ENCODE data around the gene METTL22.

Gene METTL22

GRCh38 chr16:8575399-8575798, 46.1 kb upstream of the METTL22 start:
- no peaks in the 10 kb centered on the region for H3K9me3 ChIP-seq (ENCODE audit: insufficient read depth, low read length)
- no peaks in the 10 kb centered on the region for H3K79me2 ChIP-seq (ENCODE audit: low read length)
- H3K27me3 ChIP-seq (ENCODE audit: low read depth, low read length), result peaks cover 13% of the 10 kb centered on the region; the same call in 1 of the 2 replicates
- no peak overlapping the region for H3K9ac ChIP-seq (ENCODE audit: low read length)
- no peaks in the 10 kb centered on the region for H3K4me1 ChIP-seq (ENCODE audit: low read length)
- no peaks in the 10 kb centered on the region for H3K36me3 ChIP-seq (replicated peaks; ENCODE audit: low read depth, low read length)
- no peak for TF ChIP-seq EZH2phosphoT487 (IDR thresholded peaks at IDR 0.05; ENCODE audit: low read depth)
- TF ChIP-seq CTCF (IDR thresholded peaks at IDR 0.05; ENCODE audit: low read depth, low read length), result no peak
- H4K20me1 ChIP-seq (ENCODE audit: insufficient read depth, low read length), result no peaks in the 10 kb centered on the region
- H3K4me2 ChIP-seq (ENCODE audit: low read length), result no peak overlapping the region
- H3K27ac ChIP-seq (ENCODE audit: low read length), result no peak overlapping the region
- no peak overlapping the region for H2AFZ ChIP-seq (ENCODE audit: low read depth, low read length)
- no peak overlapping the region for H3K4me3 ChIP-seq (ENCODE audit: low read length)

GRCh38 chr16:8576141-8577004, 45.1 kb upstream of the METTL22 start:
- H2AFZ ChIP-seq (ENCODE audit: low read depth, low read length), result no peak overlapping the region
- no peaks in the 10 kb centered on the region for H4K20me1 ChIP-seq (ENCODE audit: insufficient read depth, low read length)
- H3K36me3 ChIP-seq (replicated peaks; ENCODE audit: low read depth, low read length), result no peaks in the 10 kb centered on the region
- no peaks in the 10 kb centered on the region for H3K4me1 ChIP-seq (ENCODE audit: low read length)
- no peaks in the 10 kb centered on the region for H3K9me3 ChIP-seq (ENCODE audit: insufficient read depth, low read length)
- no peak overlapping the region for H3K4me2 ChIP-seq (ENCODE audit: low read length)
- TF ChIP-seq CTCF (IDR thresholded peaks at IDR 0.05; ENCODE audit: low read depth, low read length) (no peak), EZH2phosphoT487 (IDR thresholded peaks at IDR 0.05; ENCODE audit: low read depth) (no peak)
- peaks cover 13% of the 10 kb centered on the region; the same call in 1 of the 2 replicates for H3K27me3 ChIP-seq (ENCODE audit: low read depth, low read length)
- no peak overlapping the region for H3K27ac ChIP-seq (ENCODE audit: low read length)
- no peak overlapping the region for H3K9ac ChIP-seq (ENCODE audit: low read length)
- no peaks in the 10 kb centered on the region for H3K79me2 ChIP-seq (ENCODE audit: low read length)
- no peak overlapping the region for H3K4me3 ChIP-seq (ENCODE audit: low read length)

GRCh38 chr16:8577678-8578304, 43.7 kb upstream of the METTL22 start:
- Histone ChIP-seq H3K36me3 (replicated peaks; ENCODE audit: low read depth, low read length) (no peaks in the 10 kb centered on the region), H3K79me2 (ENCODE audit: low read length) (no peaks in the 10 kb centered on the region), H3K4me3 (ENCODE audit: low read length) (no peak overlapping the region), H3K9me3 (ENCODE audit: insufficient read depth, low read length) (no peaks in the 10 kb centered on the region), H3K27ac (ENCODE audit: low read length) (no peak overlapping the region), H2AFZ (ENCODE audit: low read depth, low read length) (no peak overlapping the region), H3K4me2 (ENCODE audit: low read length) (no peak overlapping the region), H3K4me1 (ENCODE audit: low read length) (peaks cover 5% of the 10 kb centered on the region), H4K20me1 (ENCODE audit: insufficient read depth, low read length) (no peaks in the 10 kb centered on the region), H3K9ac (ENCODE audit: low read length) (no peak overlapping the region), H3K27me3 (ENCODE audit: low read depth, low read length) (peaks cover 13% of the 10 kb centered on the region; the same call in 1 of the 2 replicates)
- TF ChIP-seq CTCF (IDR thresholded peaks at IDR 0.05; ENCODE audit: low read depth, low read length) (no peak), EZH2phosphoT487 (IDR thresholded peaks at IDR 0.05; ENCODE audit: low read depth) (no peak)

- TF ChIP-seq EZH2phosphoT487 (IDR thresholded peaks at IDR 0.05; ENCODE audit: low read depth), result no peak
- TF ChIP-seq CTCF (IDR thresholded peaks at IDR 0.05; ENCODE audit: low read depth, low read length), result no peak
- Histone ChIP-seq H2AFZ (ENCODE audit: low read depth, low read length) (no peak overlapping the region), H3K27me3 (ENCODE audit: low read depth, low read length) (peaks cover 13% of the 10 kb centered on the region; the same call in 1 of the 2 replicates), H3K4me3 (ENCODE audit: low read length) (no peak overlapping the region), H3K4me1 (ENCODE audit: low read length) (peaks cover 5% of the 10 kb centered on the region), H3K4me2 (ENCODE audit: low read length) (no peak overlapping the region), H3K9me3 (ENCODE audit: insufficient read depth, low read length) (no peaks in the 10 kb centered on the region), H4K20me1 (ENCODE audit: insufficient read depth, low read length) (no peaks in the 10 kb centered on the region), H3K27ac (ENCODE audit: low read length) (no peak overlapping the region), H3K9ac (ENCODE audit: low read length) (no peak overlapping the region), H3K36me3 (replicated peaks; ENCODE audit: low read depth, low read length) (no peaks in the 10 kb centered on the region), H3K79me2 (ENCODE audit: low read length) (no peaks in the 10 kb centered on the region)
These were observed 41.9 kb upstream of the METTL22 start for GRCh38 chr16:8579559-8579958.
